SK-N-SH treated with all-trans-retinoic acid at 6 μM for 48 hours (cell line): ENCODE measurements around the gene C1QL1.

ENCODE experiments used
- ATAC-seq: fragments of 200-7000 bp; cut with Tn5 transposase; 3 replicates; pipeline ENCODE4 v1.9.1; 2020; ENCODE audit warnings: mild to moderate bottlenecking, moderate library complexity
- BACH2 ChIP-seq: fragments of 250-450 bp; sonication (Bioruptor Pico); IDR thresholded peaks from 2 replicates; pipeline ENCODE4 v1.9.0; 2021; ENCODE audit warnings: mild to moderate bottlenecking, borderline replicate concordance
- CSDC2 ChIP-seq: fragments of 250-450 bp; sonication (Bioruptor Pico); IDR thresholded peaks from 2 replicates; pipeline ENCODE4 v1.5.0; 2020; ENCODE audit warnings: mild to moderate bottlenecking, moderate library complexity
- ISL1 ChIP-seq: fragments of 250-450 bp; sonication (Bioruptor Pico); IDR thresholded peaks from 2 replicates; pipeline ENCODE4 v2.1.2; 2022; ENCODE audit warnings: mild to moderate bottlenecking, moderate library complexity
- OSR1 ChIP-seq: fragments of 250-450 bp; sonication (Bioruptor Pico); IDR thresholded peaks from 2 replicates; pipeline ENCODE4 v1.8.0; 2022; ENCODE audit warnings: moderate library complexity, mild to moderate bottlenecking, inconsistent platforms
- PATZ1 ChIP-seq: fragments of 250-450 bp; sonication (Bioruptor Pico); IDR thresholded peaks from 2 replicates; pipeline ENCODE4 v1.8.0; 2020; ENCODE audit warnings: mild to moderate bottlenecking, moderate library complexity, borderline replicate concordance
- POU6F1 ChIP-seq: fragments of 250-450 bp; sonication (Bioruptor Pico); IDR thresholded peaks from 2 replicates; pipeline ENCODE4 v1.8.0; 2021; ENCODE audit warnings: low read depth, mild to moderate bottlenecking, moderate library complexity, borderline replicate concordance
- PPARA ChIP-seq: fragments of 250-450 bp; sonication (Bioruptor Pico); IDR thresholded peaks from 2 replicates; pipeline ENCODE4 v1.5.0; 2020; ENCODE audit warnings: mild to moderate bottlenecking, borderline replicate concordance
- RARB ChIP-seq: fragments of 250-450 bp; sonication (Bioruptor Pico); IDR thresholded peaks from 2 replicates; pipeline ENCODE4 v1.8.0; 2021; ENCODE audit warnings: mild to moderate bottlenecking, moderate library complexity
- TCF4 ChIP-seq: fragments of 250-450 bp; sonication (Bioruptor Pico); IDR thresholded peaks from 2 replicates; pipeline ENCODE4 v1.8.0; 2021; ENCODE audit warnings: mild to moderate bottlenecking, moderate library complexity, borderline replicate concordance
- TOX ChIP-seq: fragments of 250-450 bp; sonication (Bioruptor Pico); IDR thresholded peaks from 2 replicates; pipeline ENCODE4 v1.8.0; 2021; ENCODE audit warnings: mild to moderate bottlenecking, moderate library complexity, borderline replicate concordance
- ZC3H10 ChIP-seq: fragments of 250-450 bp; sonication (Bioruptor Pico); IDR thresholded peaks from 2 replicates; pipeline ENCODE4 v1.5.1; 2021; ENCODE audit warnings: mild to moderate bottlenecking, moderate library complexity
- ZFP3 ChIP-seq: fragments of 250-450 bp; sonication (Bioruptor Pico); IDR thresholded peaks from 2 replicates; pipeline ENCODE4 v1.5.0; 2020; ENCODE audit warnings: mild to moderate bottlenecking, moderate library complexity
- ZFP30 ChIP-seq: fragments of 450-650 bp; formaldehyde crosslinking; IDR thresholded peaks from 2 replicates; pipeline ENCODE4 v1.5.0; 2022; ENCODE audit warnings: mild to moderate bottlenecking, moderate library complexity
- ZNF565 ChIP-seq: fragments of 450-650 bp; formaldehyde crosslinking; conservative IDR thresholded peaks from 2 replicates; pipeline ENCODE4 v1.5.0; 2020; ENCODE audit warnings: low read depth, mild to moderate bottlenecking, moderate library complexity

Gene C1QL1

GRCh38 chr17:45001310-45001709 is 33.2 kb upstream of the C1QL1 start:
- no peak for ATAC-seq
- TF ChIP-seq PATZ1 (CRISPR knock-in tag) (no peak), PPARA (CRISPR knock-in tag) (no peak), ZFP30 (CRISPR knock-in tag) (no peak), TCF4 (CRISPR knock-in tag) (no peak), RARB (CRISPR knock-in tag) (no peak), ISL1 (CRISPR knock-in tag) (no peak), TOX (CRISPR knock-in tag) (no peak), POU6F1 (CRISPR knock-in tag) (no peak), CSDC2 (no peak), ZNF565 (CRISPR knock-in tag) (no peak)

- no peak for TF ChIP-seq ISL1 (CRISPR knock-in tag)
- no peak for ATAC-seq
Observed at GRCh38 chr17:44999433-44999832, 31.3 kb upstream of the C1QL1 start.

GRCh38 chr17:44998646-44999045 is 30.5 kb upstream of the C1QL1 start:
- no peak for ATAC-seq

GRCh38 chr17:44997733-44998520 is 29.8 kb upstream of the C1QL1 start:
- ATAC-seq = peak; percentile 61; the same call in 2 of the 3 replicates

More at GRCh38 chr17:44998646-44999045, 30.5 kb upstream of the C1QL1 start:
- TF ChIP-seq CSDC2 (no peak), BACH2 (CRISPR knock-in tag) (no peak), TCF4 (CRISPR knock-in tag) (no peak), RARB (CRISPR knock-in tag) (no peak), ZC3H10 (CRISPR knock-in tag) (no peak), PATZ1 (CRISPR knock-in tag) (no peak), POU6F1 (CRISPR knock-in tag) (no peak), ZNF565 (CRISPR knock-in tag) (no peak), TOX (CRISPR knock-in tag) (no peak)
- TF ChIP-seq, all 23 proteins: peak for 0

More at GRCh38 chr17:44997733-44998520, 29.8 kb upstream of the C1QL1 start:
- TF ChIP-seq OSR1 (CRISPR knock-in tag) (no peak), ZFP3 (no peak), POU6F1 (CRISPR knock-in tag) (no peak), ZC3H10 (CRISPR knock-in tag) (no peak), BACH2 (CRISPR knock-in tag) (no peak)
